K562 (cell line): ENCODE results near the gene CACNB2. TPM values are rescaled to one million over a fixed set of nuclear protein-coding genes. Genes with fewer than 3 reads are reported as not detected.

Experiments used
- ATAC-seq: fragments of 200-7000 bp; cut with Tn5 transposase; 3 replicates; pipeline ENCODE4 v1.9.1; 2020; ENCODE audit warnings: moderate library complexity
- BruUV-seq: library from RNA; stranded (reverse); fragments of 400-500 nt; replicated peaks from 2 replicates; lab custom pipeline; 2021; lab: Mats Ljungman, UMichigan
- CTCF ChIA-PET: fragments of 300-600 bp; formaldehyde crosslinking; extraction: SDS; loops from one replicate; lab custom pipeline; 2021; ENCODE audit warnings: low intra/inter-chr PET ratio; lab: Yijun Ruan, JAX
- POLR2A ChIA-PET: fragments of 300-600, 350-650 bp; sonication (Branson Sonifier 250); formaldehyde crosslinking; extraction: SDS; loops from one replicate; lab custom pipeline; 2021; ENCODE audit warnings: antibody characterized with exemption, inconsistent platforms; lab: Yijun Ruan, JAX
- DNase-seq, 4 experiments: peaks; one replicate each; pipeline versions ENCODE4 v3.0.0 to v3.0.0-alpha.2; 2011 to 2018; ENCODE audit warnings: low spot score in 3 of 4, mixed read lengths in 3 of 4; ENCODE audit errors: extremely low read depth in 1 of 4
- FAIRE-seq: peaks from 2 replicates; lab custom pipeline; 2011; peaks lifted over from hg19 to GRCh38; lab: Jason Lieb, UNC
- H2AFZ ChIP-seq: 2 replicates; pipeline ENCODE4 v1.6.0; 2011; ENCODE audit warnings: low read depth, low read length, control low read depth, inconsistent platforms
- H3K27ac ChIP-seq: fragments of 200-600 bp; 3 replicates; pipeline ENCODE4 v1.8.0; 2011; ENCODE audit warnings: low read depth, mild to moderate bottlenecking, control low read depth, inconsistent platforms, low read length, moderate library complexity, mixed read lengths; ENCODE audit errors: extremely low read depth
- H3K27me3 ChIP-seq, 2 experiments: fragments of 300-600 bp in 1 of 2; 2 replicates in 1 of 2; 3 replicates in 1 of 2; pipeline versions ENCODE4 v1.6.0 to v1.8.0; 2011; ENCODE audit warnings: inconsistent platforms in 2 of 2, low read length in 2 of 2, mild to moderate bottlenecking in 1 of 2, mixed read lengths in 1 of 2, moderate library complexity in 1 of 2; ENCODE audit not compliant: control insufficient read depth in 2 of 2, insufficient read depth in 2 of 2
- H3K36me3 ChIP-seq: fragments of 300-600 bp; 3 replicates; pipeline ENCODE4 v1.8.0; 2011; ENCODE audit warnings: mild to moderate bottlenecking, low read length, inconsistent platforms; ENCODE audit not compliant: control insufficient read depth, insufficient read depth
- H3K4me1 ChIP-seq, 2 experiments: fragments of 200-600 bp in 1 of 2; replicated peaks in 1 of 2; 2 replicates in 1 of 2; 3 replicates in 1 of 2; pipeline versions ENCODE4 v1.5.1 to v1.8.0; 2011; ENCODE audit warnings: inconsistent platforms in 2 of 2, low read length in 2 of 2, mild to moderate bottlenecking in 1 of 2, mixed read lengths in 1 of 2, moderate library complexity in 1 of 2; ENCODE audit not compliant: control insufficient read depth in 2 of 2, insufficient read depth in 2 of 2
- H3K4me2 ChIP-seq: 2 replicates; pipeline ENCODE4 v1.6.1; 2011; ENCODE audit warnings: low read length, control low read depth, inconsistent platforms, mixed read lengths; ENCODE audit not compliant: insufficient read depth
- H3K4me3 ChIP-seq: fragments of 200-600 bp; sonication (generic), shearing (Covaris generic); 2 replicates; pipeline ENCODE4 v1.5.1; 2016; ENCODE audit warnings: control low read depth, inconsistent platforms
- H3K79me2 ChIP-seq: fragments of 200-600 bp; 3 replicates; pipeline ENCODE4 v1.8.0; 2011; ENCODE audit warnings: low read length, inconsistent platforms; ENCODE audit not compliant: control insufficient read depth, insufficient read depth
- H3K9ac ChIP-seq, 2 experiments: 2 replicates each; pipeline versions ENCODE4 v1.6.0 to v1.6.1; 2011; ENCODE audit warnings: low read depth in 2 of 2, low read length in 2 of 2, control low read depth in 1 of 2, inconsistent platforms in 1 of 2, mild to moderate bottlenecking in 1 of 2, mixed read lengths in 1 of 2; ENCODE audit not compliant: insufficient read depth in 1 of 2
- H3K9me1 ChIP-seq: one replicate; pipeline ENCODE4 v1.6.0; 2011; ENCODE audit warnings: inconsistent platforms, mild to moderate bottlenecking, low read length, moderate library complexity; ENCODE audit not compliant: control insufficient read depth, insufficient read depth
- H3K9me3 ChIP-seq: replicated peaks from 2 replicates; pipeline ENCODE4 v1.5.1; 2011; ENCODE audit warnings: low read depth, low read length, inconsistent platforms; ENCODE audit not compliant: control insufficient read depth, insufficient read depth
- H4K20me1 ChIP-seq: replicated peaks from 2 replicates; pipeline ENCODE4 v1.6.1; 2011; ENCODE audit warnings: low read length, inconsistent platforms, mixed read lengths; ENCODE audit not compliant: control insufficient read depth, insufficient read depth
- HMG20B ChIP-seq: fragments of 250-450 bp; sonication (Bioruptor Pico); IDR thresholded peaks from 2 replicates; pipeline ENCODE4 v1.5.0; 2021; ENCODE audit warnings: mild to moderate bottlenecking
- NFXL1 ChIP-seq: fragments of 450-650 bp; formaldehyde crosslinking; IDR thresholded peaks from 2 replicates; pipeline ENCODE4 v1.4.0; 2021; ENCODE audit warnings: mild to moderate bottlenecking
- POLR2AphosphoS5 ChIP-seq: IDR thresholded peaks from 2 replicates; pipeline ENCODE4 v1.6.1; 2011; ENCODE audit warnings: mild to moderate bottlenecking, low read depth, low read length, moderate library complexity; ENCODE audit not compliant: control insufficient read depth, insufficient read depth
- TAF15 ChIP-seq: fragments of 200-400 bp; formaldehyde crosslinking; IDR thresholded peaks from 2 replicates; pipeline ENCODE4 v1.6.1; 2017; ENCODE audit warnings: mild to moderate bottlenecking, low read depth, low read length, moderate library complexity
- ZEB2 ChIP-seq: fragments of 450-650 bp; IDR thresholded peaks from 2 replicates; pipeline ENCODE4 v1.6.1; 2016
- ZNF3 ChIP-seq: fragments of 250-450 bp; sonication (Bioruptor Pico); IDR thresholded peaks from 2 replicates; pipeline ENCODE4 v1.5.0; 2021; ENCODE audit warnings: mild to moderate bottlenecking, moderate library complexity
- ZNF699 ChIP-seq: fragments of 250-450 bp; sonication (Bioruptor Pico); IDR thresholded peaks from 2 replicates; pipeline ENCODE4 v1.8.0; 2021; ENCODE audit warnings: mild to moderate bottlenecking, moderate library complexity; ENCODE audit not compliant: insufficient replicate concordance
- WGBS: fragments of 100-300 bp; shearing (Covaris generic); methylation state at CpG from one replicate; pipeline ENCODE4 v1.1.6; 2016; ENCODE audit warnings: low coverage, mixed read lengths; ENCODE audit not compliant: insufficient coverage; ENCODE audit errors: missing lambda C conversion rate; 5-methylcytosine and 5-hydroxymethylcytosine counted together
- in situ Hi-C: fragments of 300-500 bp; cut with MboI; formaldehyde crosslinking; loops from 4 replicates; pipeline ENCODE4 v1.15.0; 2018; ENCODE audit warnings: inconsistent platforms, mixed read lengths
- intact Hi-C: fragments of 100-400 bp; cut with micrococcal nuclease; formaldehyde crosslinking; loops from 2 replicates; pipeline ENCODE4 v1.14.2; 2022
- polyA plus RNA-seq, 8 experiments: library from polyadenylated mRNA; depleted of rRNA in 4 of 8; stranded (reverse) in 5 of 8; unstranded in 3 of 8; fragments of >200 nt; fragmentation: Nextera tagmentation in 2 of 8; fragmentation: Illumina TruSeq in 1 of 8; extraction: Ambion mirVana in 2 of 8; extraction: Trizol in 1 of 8; gene quantifications; 2 replicates each; pipeline versions ENCODE4 v1.2.1 to v1.2.3, GENCODE V29; 2011 to 2014; ENCODE audit warnings: inconsistent platforms in 1 of 8, missing spikeins in 1 of 8
- total RNA-seq, 7 experiments: library from RNA; depleted of rRNA in 6 of 7; stranded (reverse); fragments of >200 nt in 6 of 7; fragmentation: Illumina TruSeq in 2 of 7; extraction: Trizol in 2 of 7; gene quantifications; 2 replicates each; pipeline versions ENCODE4 v1.2.1 to v1.2.3, GENCODE V29; 2011 to 2021; ENCODE audit warnings: low replicate concordance in 1 of 7
- TF ChIP-seq, protein P1 (sequence below): sonication (generic); IDR thresholded peaks from 2 replicates; pipeline ENCODE4 v1.6.1; 2016
- TF ChIP-seq, protein P2 (sequence below): sonication (generic); formaldehyde crosslinking; IDR thresholded peaks from 2 replicates; pipeline ENCODE4 v1.8.1; 2023; ENCODE audit warnings: mild to moderate bottlenecking, missing genetic modification reagents
- TF ChIP-seq, protein P3 (sequence below): sonication (generic); formaldehyde crosslinking; IDR thresholded peaks from 2 replicates; pipeline ENCODE4 v1.4.0; 2020; ENCODE audit warnings: mild to moderate bottlenecking, missing genetic modification reagents
- TF ChIP-seq, protein P4 (sequence below): fragments of 450-650 bp; IDR thresholded peaks from one replicate; pipeline ENCODE4 v1.6.1; 2018; ENCODE audit warnings: mild to moderate bottlenecking, moderate library complexity; ENCODE audit not compliant: partially characterized antibody

Gene CACNB2
- total and polyA plus RNA-seq, 9 of the 15 experiments (the other 6 are each of a cell fraction or from before 2014, with no cell fraction given): 1.8 to 2.2 TPM; not detected in 7

DNA sequence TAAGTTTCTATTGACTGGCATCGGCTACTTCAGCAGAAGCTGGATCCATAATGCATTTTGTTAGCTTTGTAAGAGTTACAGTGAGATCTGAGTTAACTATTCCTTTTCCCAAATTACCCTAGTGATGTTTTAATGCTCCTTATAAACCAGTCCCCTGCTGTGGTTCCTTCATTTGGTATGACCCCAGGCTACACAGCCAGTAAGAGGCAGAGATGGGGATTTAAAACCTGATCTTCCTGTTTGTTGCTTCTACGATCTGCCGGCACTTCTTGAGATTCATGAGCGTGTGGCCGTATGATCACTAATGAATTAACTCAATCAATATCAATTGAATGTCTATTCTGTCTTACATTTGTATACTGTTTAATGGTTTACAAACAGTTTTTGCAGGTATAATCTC, 86.1 kb downstream of the CACNB2 start:
- FAIRE-seq: no peak
- Histone ChIP-seq H3K27ac (no peak overlapping the region), H3K9me3 (no peaks in the 10 kb centered on the region), H3K79me2 (no peaks in the 10 kb centered on the region), H3K4me1 (no peaks in the 10 kb centered on the region), H3K4me3 (no peak overlapping the region), H3K9me1 (no peaks in the 10 kb centered on the region), H3K4me2 (no peak overlapping the region), H3K36me3 (no peaks in the 10 kb centered on the region), H3K9ac (no peak overlapping the region), H2AFZ (no peak overlapping the region), H4K20me1 (no peaks in the 10 kb centered on the region), H3K27me3 (no peaks in the 10 kb centered on the region; a peak in 1 of 5 replicates)
- intact Hi-C loops: no loop called here
- no peak for DNase-seq
- ChIA-PET CTCF (no interaction called here), POLR2A (no interaction called here)
- in situ Hi-C loops: loop anchor here (25.0 kb wide), 2 partner anchors 939 to 1389 kb away; no protein-coding TSS in a partner anchor
- 1% methylated on average over 5 of the region's 5 CpGs for WGBS
- no TSS peak for BruUV-seq
- no peak for ATAC-seq
- TF ChIP-seq, protein P1, sequence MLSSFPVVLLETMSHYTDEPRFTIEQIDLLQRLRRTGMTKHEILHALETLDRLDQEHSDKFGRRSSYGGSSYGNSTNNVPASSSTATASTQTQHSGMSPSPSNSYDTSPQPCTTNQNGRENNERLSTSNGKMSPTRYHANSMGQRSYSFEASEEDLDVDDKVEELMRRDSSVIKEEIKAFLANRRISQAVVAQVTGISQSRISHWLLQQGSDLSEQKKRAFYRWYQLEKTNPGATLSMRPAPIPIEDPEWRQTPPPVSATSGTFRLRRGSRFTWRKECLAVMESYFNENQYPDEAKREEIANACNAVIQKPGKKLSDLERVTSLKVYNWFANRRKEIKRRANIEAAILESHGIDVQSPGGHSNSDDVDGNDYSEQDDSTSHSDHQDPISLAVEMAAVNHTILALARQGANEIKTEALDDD: no peak
- no peak for TF ChIP-seq NFXL1 (CRISPR knock-in tag)
- TF ChIP-seq, protein P2, sequence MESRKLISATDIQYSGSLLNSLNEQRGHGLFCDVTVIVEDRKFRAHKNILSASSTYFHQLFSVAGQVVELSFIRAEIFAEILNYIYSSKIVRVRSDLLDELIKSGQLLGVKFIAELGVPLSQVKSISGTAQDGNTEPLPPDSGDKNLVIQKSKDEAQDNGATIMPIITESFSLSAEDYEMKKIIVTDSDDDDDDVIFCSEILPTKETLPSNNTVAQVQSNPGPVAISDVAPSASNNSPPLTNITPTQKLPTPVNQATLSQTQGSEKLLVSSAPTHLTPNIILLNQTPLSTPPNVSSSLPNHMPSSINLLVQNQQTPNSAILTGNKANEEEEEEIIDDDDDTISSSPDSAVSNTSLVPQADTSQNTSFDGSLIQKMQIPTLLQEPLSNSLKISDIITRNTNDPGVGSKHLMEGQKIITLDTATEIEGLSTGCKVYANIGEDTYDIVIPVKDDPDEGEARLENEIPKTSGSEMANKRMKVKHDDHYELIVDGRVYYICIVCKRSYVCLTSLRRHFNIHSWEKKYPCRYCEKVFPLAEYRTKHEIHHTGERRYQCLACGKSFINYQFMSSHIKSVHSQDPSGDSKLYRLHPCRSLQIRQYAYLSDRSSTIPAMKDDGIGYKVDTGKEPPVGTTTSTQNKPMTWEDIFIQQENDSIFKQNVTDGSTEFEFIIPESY (CRISPR knock-in tag): no peak
- TF ChIP-seq ZNF699 (CRISPR knock-in tag): no peak
- no peak for TF ChIP-seq HMG20B
- TF ChIP-seq, protein P3, sequence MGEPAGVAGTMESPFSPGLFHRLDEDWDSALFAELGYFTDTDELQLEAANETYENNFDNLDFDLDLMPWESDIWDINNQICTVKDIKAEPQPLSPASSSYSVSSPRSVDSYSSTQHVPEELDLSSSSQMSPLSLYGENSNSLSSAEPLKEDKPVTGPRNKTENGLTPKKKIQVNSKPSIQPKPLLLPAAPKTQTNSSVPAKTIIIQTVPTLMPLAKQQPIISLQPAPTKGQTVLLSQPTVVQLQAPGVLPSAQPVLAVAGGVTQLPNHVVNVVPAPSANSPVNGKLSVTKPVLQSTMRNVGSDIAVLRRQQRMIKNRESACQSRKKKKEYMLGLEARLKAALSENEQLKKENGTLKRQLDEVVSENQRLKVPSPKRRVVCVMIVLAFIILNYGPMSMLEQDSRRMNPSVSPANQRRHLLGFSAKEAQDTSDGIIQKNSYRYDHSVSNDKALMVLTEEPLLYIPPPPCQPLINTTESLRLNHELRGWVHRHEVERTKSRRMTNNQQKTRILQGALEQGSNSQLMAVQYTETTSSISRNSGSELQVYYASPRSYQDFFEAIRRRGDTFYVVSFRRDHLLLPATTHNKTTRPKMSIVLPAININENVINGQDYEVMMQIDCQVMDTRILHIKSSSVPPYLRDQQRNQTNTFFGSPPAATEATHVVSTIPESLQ (CRISPR knock-in tag): no peak
- no peak for TF ChIP-seq TAF15
- TF ChIP-seq ZEB2: no peak
- no peak for TF ChIP-seq POLR2AphosphoS5
- TF ChIP-seq ZNF3 (CRISPR knock-in tag): no peak
- TF ChIP-seq, protein P4, sequence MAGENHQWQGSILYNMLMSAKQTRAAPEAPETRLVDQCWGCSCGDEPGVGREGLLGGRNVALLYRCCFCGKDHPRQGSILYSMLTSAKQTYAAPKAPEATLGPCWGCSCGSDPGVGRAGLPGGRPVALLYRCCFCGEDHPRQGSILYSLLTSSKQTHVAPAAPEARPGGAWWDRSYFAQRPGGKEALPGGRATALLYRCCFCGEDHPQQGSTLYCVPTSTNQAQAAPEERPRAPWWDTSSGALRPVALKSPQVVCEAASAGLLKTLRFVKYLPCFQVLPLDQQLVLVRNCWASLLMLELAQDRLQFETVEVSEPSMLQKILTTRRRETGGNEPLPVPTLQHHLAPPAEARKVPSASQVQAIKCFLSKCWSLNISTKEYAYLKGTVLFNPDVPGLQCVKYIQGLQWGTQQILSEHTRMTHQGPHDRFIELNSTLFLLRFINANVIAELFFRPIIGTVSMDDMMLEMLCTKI: no peak
